GM13976 (cell line): ENCODE results near the gene SESN1.

Experiments
- DNase-seq: peaks from one replicate; pipeline ENCODE4 v3.0.0; 2012; ENCODE audit warnings: low spot score
- CTCF ChIP-seq: IDR thresholded peaks from 2 replicates; pipeline ENCODE4 v1.5.1; 2012; ENCODE audit warnings: borderline replicate concordance, mild to moderate bottlenecking; ENCODE audit not compliant: insufficient read depth; ENCODE audit errors: extremely low read depth, missing control alignments, control extremely low read depth
- in situ Hi-C: fragments of 300-500 bp; cut with MboI; formaldehyde crosslinking; loops from one replicate; pipeline ENCODE4 v1.12.0; 2022; ENCODE audit warnings: low sequenced_read_pairs, mixed read lengths, inconsistent platforms; ENCODE audit not compliant: unreplicated experiment

The SESN1 gene

GRCh38 chr6:109083657-109084056, 11.0 kb downstream of the SESN1 start:
- DNase-seq = peak; percentile 17
- in situ Hi-C loops = no loop called here
- no peak for TF ChIP-seq CTCF

GRCh38 chr6:109082188-109082577, 12.5 kb downstream of the SESN1 start:
- in situ Hi-C loops = no loop called here
- TF ChIP-seq CTCF = no peak
- no peak for DNase-seq

- in situ Hi-C loops = no loop called here
- DNase-seq = no peak
- no peak for TF ChIP-seq CTCF
These were observed 13.0 kb downstream of the SESN1 start for GRCh38 chr6:109081516-109082187.

GRCh38 chr6:109081026-109081425, 13.6 kb downstream of the SESN1 start:
- in situ Hi-C loops = no loop called here
- DNase-seq = no peak
- no peak for TF ChIP-seq CTCF

- no peak for DNase-seq
- TF ChIP-seq CTCF = no peak
- in situ Hi-C loops = no loop called here
These were observed 14.7 kb downstream of the SESN1 start for GRCh38 chr6:109079981-109080380.

GRCh38 chr6:109076377-109076776, 18.3 kb downstream of the SESN1 start:
- no peak for TF ChIP-seq CTCF
- in situ Hi-C loops = no loop called here
- no peak for DNase-seq
